Astrocyte of the cerebellum (primary cell): Measurements from ENCODE around the gene SALL3.

Source experiments
- DNase-seq: peaks from one replicate; pipeline ENCODE4 v3.0.0-alpha.2; 2011; ENCODE audit warnings: low read depth
- H3K4me3 ChIP-seq: 2 replicates; pipeline ENCODE4 v1.5.1; 2011; ENCODE audit warnings: mild to moderate bottlenecking, low read depth, low read length, moderate library complexity
- CTCF ChIP-seq: IDR thresholded peaks from 2 replicates; pipeline ENCODE4 v1.5.1; 2012; ENCODE audit warnings: low read length, low read depth, moderate library complexity, mild to moderate bottlenecking; ENCODE audit errors: missing control alignments
- in situ Hi-C: cut with HindIII; loops from 2 replicates; pipeline ENCODE4 v1.10.0; 2017; ENCODE audit warnings: low sequenced_read_pairs

The SALL3 gene

GRCh38 chr18:79005653-79006052, 26.0 kb downstream of the SALL3 start:
- in situ Hi-C loops: no loop called here
- no peak for TF ChIP-seq CTCF
- no peak overlapping the region for H3K4me3 ChIP-seq
- no peak for DNase-seq

GRCh38 chr18:79006106-79006795, 26.6 kb downstream of the SALL3 start:
- no peak for DNase-seq
- no peak for TF ChIP-seq CTCF
- no peak overlapping the region for H3K4me3 ChIP-seq
- in situ Hi-C loops: no loop called here

GRCh38 chr18:79007440-79007839, 27.8 kb downstream of the SALL3 start:
- H3K4me3 ChIP-seq: no peak overlapping the region
- no peak for DNase-seq
- in situ Hi-C loops: no loop called here
- no peak for TF ChIP-seq CTCF

DNA sequence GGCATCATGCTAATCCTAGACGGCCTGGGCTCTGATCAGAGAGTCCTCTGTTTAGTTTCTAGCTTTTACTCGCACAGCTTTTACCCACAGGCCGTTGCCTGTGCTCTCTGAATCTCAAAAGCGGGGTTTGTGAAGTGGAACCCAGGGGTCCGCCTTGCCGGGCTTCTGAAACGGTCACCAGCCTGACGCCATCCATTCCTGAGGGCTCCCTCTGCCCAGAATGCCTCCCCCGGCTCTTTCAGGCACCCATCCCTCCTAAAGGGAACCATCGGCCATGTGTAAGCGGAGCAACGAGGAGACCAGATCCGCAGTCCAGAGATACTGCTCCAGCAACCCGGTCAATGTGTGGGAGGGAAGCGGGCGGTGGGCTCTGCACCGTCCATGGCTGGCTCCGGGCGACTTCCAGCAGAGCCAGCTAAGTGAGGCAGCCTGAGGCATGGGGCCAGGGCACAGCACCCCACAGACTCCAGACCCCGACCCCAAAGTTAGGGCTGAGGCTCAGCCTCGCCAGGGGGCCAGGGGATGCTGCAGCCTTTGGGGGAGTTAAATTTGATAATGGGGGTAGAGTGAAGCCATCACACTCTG, 28.8 kb downstream of the SALL3 start:
- in situ Hi-C loops: no loop called here
- no peak for TF ChIP-seq CTCF

DNA sequence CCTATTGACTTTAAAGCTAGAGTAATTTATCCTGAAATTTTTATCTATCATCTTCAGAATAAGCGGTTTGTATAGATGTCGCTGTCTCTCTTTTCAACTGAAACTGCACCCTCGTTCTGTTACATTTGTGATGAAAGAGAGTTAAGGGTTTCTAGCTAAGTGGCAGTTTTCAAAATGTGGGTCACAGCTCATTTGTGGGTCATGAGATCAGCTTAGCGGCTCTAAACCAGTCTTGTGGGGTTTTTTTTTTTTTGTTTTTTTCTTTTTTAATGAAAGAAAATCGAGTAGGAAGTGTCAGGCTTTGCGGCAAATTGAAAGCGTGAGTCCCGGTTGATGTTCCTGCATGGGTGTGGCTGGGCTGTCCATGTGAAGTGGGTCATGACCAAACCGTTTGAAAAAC, 31.2 kb downstream of the SALL3 start:
- no peak overlapping the region for H3K4me3 ChIP-seq
- in situ Hi-C loops: no loop called here
- DNase-seq: no peak
- TF ChIP-seq CTCF: no peak

More for the DNA sequence above, 28.8 kb downstream of the SALL3 start:
- DNase-seq: no peak
- H3K4me3 ChIP-seq: no peak overlapping the region

DNA sequence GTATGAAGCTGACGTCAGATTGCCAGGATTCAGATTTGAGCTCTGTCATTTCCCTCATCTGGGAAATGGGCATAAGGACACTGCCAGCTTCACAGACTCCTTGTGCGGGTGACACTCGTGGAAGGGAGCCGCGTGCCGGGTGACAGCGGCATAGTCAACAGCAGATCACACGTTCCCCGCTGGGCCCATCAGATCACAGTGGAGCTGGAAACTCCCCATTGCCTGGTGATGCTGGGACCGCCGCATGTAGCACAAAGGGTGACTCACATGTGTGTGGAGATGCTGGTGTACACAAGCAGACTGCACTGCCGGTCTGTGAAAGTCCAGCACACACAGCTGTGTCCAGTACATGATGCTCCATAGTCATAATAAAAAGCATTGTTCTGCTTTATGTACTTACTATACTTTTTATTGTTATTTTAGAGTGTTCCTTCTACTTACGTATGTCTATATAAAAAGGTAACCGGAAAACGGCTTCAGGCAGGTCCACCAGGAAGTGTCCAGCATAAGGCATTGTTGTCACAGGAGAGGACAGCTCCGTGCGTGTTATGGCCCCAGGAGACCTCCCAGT, 31.8 kb downstream of the SALL3 start:
- H3K4me3 ChIP-seq: no peak overlapping the region
- in situ Hi-C loops: no loop called here
- no peak for TF ChIP-seq CTCF
- DNase-seq: no peak
